ENCODE results near the gene DCTN3. TPM values are rescaled to one million over a fixed set of nuclear protein-coding genes. Genes with fewer than 3 reads are reported as not detected.

The DCTN3 gene
- total and polyA plus RNA-seq, 2 of the 4 experiments (the other 2 are of a cell fraction): 122 to 183 TPM

DNA sequence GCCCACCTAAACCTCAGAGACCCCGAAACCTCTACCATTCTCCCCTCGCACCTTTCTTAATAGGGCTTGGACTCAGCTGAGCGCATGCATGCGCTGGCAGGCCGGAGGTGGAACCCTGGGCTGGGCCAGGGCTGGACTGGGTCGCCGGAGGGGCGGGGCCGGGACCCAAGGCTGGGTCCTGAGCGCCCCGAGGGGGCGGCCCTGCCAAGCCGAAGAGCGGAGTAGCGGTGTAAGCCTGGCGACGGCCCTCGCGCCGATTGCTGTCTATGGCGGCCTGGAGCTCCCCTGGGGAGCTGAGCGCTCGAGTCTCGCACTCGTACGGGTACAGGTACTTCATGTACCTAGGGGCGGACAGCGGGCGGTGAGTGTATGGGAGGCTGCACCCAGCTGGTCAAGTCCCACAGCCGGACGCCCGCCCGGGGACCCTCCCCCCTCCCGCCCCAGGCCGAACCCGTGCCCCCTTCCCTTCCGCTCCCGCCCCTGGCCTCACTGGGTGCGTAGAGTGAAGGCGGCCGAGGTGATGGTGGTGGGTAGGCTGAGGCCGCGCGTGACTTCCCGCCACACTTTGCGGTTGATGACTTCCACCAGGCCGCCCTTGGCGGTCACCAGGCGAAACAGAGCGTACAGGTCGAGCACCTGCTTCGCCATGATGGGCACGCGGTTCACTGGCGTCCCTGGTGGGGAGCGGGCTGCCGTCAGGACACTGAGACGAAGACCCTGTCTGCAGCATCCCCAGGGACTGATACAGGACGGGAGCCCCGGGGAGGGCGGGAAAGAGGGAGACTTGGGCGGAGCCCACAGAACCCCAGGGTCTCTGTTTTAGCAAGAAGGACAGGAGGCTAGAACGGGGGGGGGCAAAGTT lies 3.3 kb upstream of the DCTN3 start:
- Histone ChIP-seq H4K20me1 (ENCODE audit: insufficient read depth, low read length) (no peaks in the 10 kb centered on the region; the same call in 1 of the 2 replicates), H3K9me1 (ENCODE audit: insufficient read depth, low read length) (peaks cover 12% of the 10 kb centered on the region), H3K4me3 (ENCODE audit: insufficient read depth, low read depth, low read length) (no peak overlapping the region), H3K18ac (ENCODE audit: low read depth, low read length) (no peak overlapping the region), H2BK20ac (ENCODE audit: low read depth, low read length) (no peak overlapping the region), H3K4ac (ENCODE audit: low read depth, low read length) (no peak overlapping the region), H3K79me1 (ENCODE audit: low read depth in 1 of 2, low read length in 2 of 2) (peaks cover 8 to 14% of the 10 kb centered on the region in 2 experiments), H3K14ac (replicated peaks; ENCODE audit: low read depth, low read length) (no peak overlapping the region), H4K8ac (ENCODE audit: low read depth in 2 of 2, low read length in 2 of 2) (no peak overlapping the region), H3K23ac (ENCODE audit: low read depth, low read length) (no peak overlapping the region), H3K56ac (ENCODE audit: extremely low read depth, insufficient read depth, low read length) (no peak overlapping the region), H4K5ac (ENCODE audit: low read depth, low read length) (no peak overlapping the region), H3K9me3 (ENCODE audit: control insufficient read depth, insufficient read depth, low read length) (no peaks in the 10 kb centered on the region), H3K4me2 (ENCODE audit: low read depth, low read length) (no peak overlapping the region), H2BK15ac (ENCODE audit: low read depth, low read length) (no peak overlapping the region), H4K91ac (ENCODE audit: insufficient read depth, low read depth, low read length) (no peak overlapping the region), H2AFZ (replicated peaks; ENCODE audit: low read length, poor library complexity) (peak overlapping the region; percentile 19), H3K27me3 (ENCODE audit: control insufficient read depth, insufficient read depth, low read length) (peaks cover 59% of the 10 kb centered on the region), H3K36me3 (ENCODE audit: control insufficient read depth, insufficient read depth, low read length) (peaks cover under 1% of the 10 kb centered on the region; the same call in 1 of the 2 replicates), H3K9ac (ENCODE audit: low read depth, low read length) (no peak overlapping the region), H3K27ac (ENCODE audit: insufficient read depth, low read length) (no peak overlapping the region), H2BK120ac (ENCODE audit: low read depth, low read length) (no peak overlapping the region), H2AK5ac (ENCODE audit: low read depth, low read length) (no peak overlapping the region), H3K4me1 (ENCODE audit: control insufficient read depth, insufficient read depth, low read length) (peaks cover 5% of the 10 kb centered on the region; the same call in 1 of the 2 replicates), H2BK5ac (ENCODE audit: low read depth, low read length, poor library complexity, severe bottlenecking) (no peak overlapping the region), H2AK9ac (replicated peaks; ENCODE audit: low read depth, low read length, poor library complexity) (peak overlapping the region; percentile 38)
- no TSS peak for BruUV-seq (replicated peaks)
- ATAC-seq (ENCODE audit: low read depth) (no peak), DNase-seq (no peak)
- dilution Hi-C loops (cut with HindIII; ENCODE audit: low sequenced_read_pairs, unreplicated experiment) (no loop called here), intact Hi-C loops (cut with micrococcal nuclease) (no loop called here), in situ Hi-C loops (cut with MboI; ENCODE audit: low sequenced_read_pairs) (no loop called here)
- WGBS, 2 experiments (ENCODE audit: extremely low coverage in 2 of 2, insufficient read length in 1 of 2): 19% methylated on average over 14 of the region's 63 CpGs; no CpG with 5 or more reads in 1 of the 2 experiments
- POLR2A ChIA-PET (ENCODE audit: unreplicated experiment): no interaction called here
- no peak for TF ChIP-seq RFX5 (IDR thresholded peaks at IDR 0.05; ENCODE audit: low read depth, low read length)
- no peak for TF ChIP-seq RCOR1 (IDR thresholded peaks at IDR 0.05; ENCODE audit: insufficient replicate concordance, low read length)
- TF ChIP-seq, protein P1, sequence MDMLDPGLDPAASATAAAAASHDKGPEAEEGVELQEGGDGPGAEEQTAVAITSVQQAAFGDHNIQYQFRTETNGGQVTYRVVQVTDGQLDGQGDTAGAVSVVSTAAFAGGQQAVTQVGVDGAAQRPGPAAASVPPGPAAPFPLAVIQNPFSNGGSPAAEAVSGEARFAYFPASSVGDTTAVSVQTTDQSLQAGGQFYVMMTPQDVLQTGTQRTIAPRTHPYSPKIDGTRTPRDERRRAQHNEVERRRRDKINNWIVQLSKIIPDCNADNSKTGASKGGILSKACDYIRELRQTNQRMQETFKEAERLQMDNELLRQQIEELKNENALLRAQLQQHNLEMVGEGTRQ (IDR thresholded peaks at IDR 0.05; ENCODE audit: low read depth, low read length): no peak
- TF ChIP-seq CEBPB (IDR thresholded peaks at IDR 0.05; ENCODE audit: low read depth, low read length): no peak
- TF ChIP-seq MAFK (IDR thresholded peaks at IDR 0.05; ENCODE audit: low read depth, low read length): no peak
- TF ChIP-seq, protein P2, sequence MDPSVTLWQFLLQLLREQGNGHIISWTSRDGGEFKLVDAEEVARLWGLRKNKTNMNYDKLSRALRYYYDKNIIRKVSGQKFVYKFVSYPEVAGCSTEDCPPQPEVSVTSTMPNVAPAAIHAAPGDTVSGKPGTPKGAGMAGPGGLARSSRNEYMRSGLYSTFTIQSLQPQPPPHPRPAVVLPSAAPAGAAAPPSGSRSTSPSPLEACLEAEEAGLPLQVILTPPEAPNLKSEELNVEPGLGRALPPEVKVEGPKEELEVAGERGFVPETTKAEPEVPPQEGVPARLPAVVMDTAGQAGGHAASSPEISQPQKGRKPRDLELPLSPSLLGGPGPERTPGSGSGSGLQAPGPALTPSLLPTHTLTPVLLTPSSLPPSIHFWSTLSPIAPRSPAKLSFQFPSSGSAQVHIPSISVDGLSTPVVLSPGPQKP (IDR thresholded peaks at IDR 0.05; ENCODE audit: borderline replicate concordance, low read depth, low read length): no peak
- TF ChIP-seq SMC3 (IDR thresholded peaks at IDR 0.05; ENCODE audit: low read depth, low read length): no peak
- TF ChIP-seq RAD21 (IDR thresholded peaks at IDR 0.05; ENCODE audit: low read length): no peak
- no peak for TF ChIP-seq FOS (IDR thresholded peaks at IDR 0.05; ENCODE audit: low read depth, low read length)
- no peak for TF ChIP-seq MAZ (IDR thresholded peaks at IDR 0.05; ENCODE audit: borderline replicate concordance, low read depth, low read length)
- TF ChIP-seq BHLHE40 (IDR thresholded peaks at IDR 0.05; ENCODE audit: low read depth, low read length): no peak
- CTCF ChIA-PET: no interaction called here

Data from IMR-90 (cell line).